ENCODE data around the gene PLXNA4. TPM values are rescaled to one million over a fixed set of nuclear protein-coding genes. Genes with fewer than 3 reads are reported as not detected.

Gene PLXNA4
- total RNA-seq, 1 experiment from 2014 or later: not detected

GRCh38 chr7:132548489-132549078, 27.7 kb downstream of the PLXNA4 start:
- Histone ChIP-seq H3K9ac (ENCODE audit: low read length) (no peak overlapping the region), H3K9me3 (ENCODE audit: control insufficient read depth in 1 of 2, insufficient read depth in 1 of 2, low read depth in 1 of 2, low read length in 2 of 2) (peaks cover 0 to 5% of the 10 kb centered on the region in 2 experiments; a peak in 1 of 4 replicates), H4K20me1 (ENCODE audit: insufficient read depth) (no peaks in the 10 kb centered on the region), H3K27ac (ENCODE audit: low read depth, low read length) (no peak overlapping the region), H3K27me3 (ENCODE audit: insufficient read depth, low read length) (peaks cover 35% of the 10 kb centered on the region), H3K79me2 (ENCODE audit: insufficient read depth, low read length) (no peaks in the 10 kb centered on the region), H2AFZ (ENCODE audit: low read depth, low read length, poor library complexity, severe bottlenecking) (no peak overlapping the region), H3K4me1 (ENCODE audit: control insufficient read depth in 1 of 2, insufficient read depth in 2 of 2, low read length in 2 of 2) (no peaks in the 10 kb centered on the region), H3K4me2 (ENCODE audit: low read length) (no peak overlapping the region), H3K36me3 (ENCODE audit: control insufficient read depth in 1 of 2, insufficient read depth in 2 of 2, low read length in 2 of 2) (no peaks in the 10 kb centered on the region), H3K4me3 (replicated peaks in 1 of 2; ENCODE audit: low read depth in 1 of 2, low read length in 2 of 2) (no peak overlapping the region), H3K9me2 (ENCODE audit: insufficient read depth) (no peaks in the 10 kb centered on the region)
- BruUV-seq (replicated peaks): no TSS peak
- ChIA-PET CTCF (no interaction called here), POLR2A (no interaction called here), RAD21 (ENCODE audit: low non-redundant PET in 1 of 2, low total read pairs in 2 of 2, uncharacterized antibody in 2 of 2, unreplicated experiment in 2 of 2) (no interaction called here)
- ATAC-seq (no peak), DNase-seq (ENCODE audit: low read depth, low spot score) (no peak)
- intact Hi-C loops (cut with micrococcal nuclease): no loop called here
- TF ChIP-seq, protein P1, sequence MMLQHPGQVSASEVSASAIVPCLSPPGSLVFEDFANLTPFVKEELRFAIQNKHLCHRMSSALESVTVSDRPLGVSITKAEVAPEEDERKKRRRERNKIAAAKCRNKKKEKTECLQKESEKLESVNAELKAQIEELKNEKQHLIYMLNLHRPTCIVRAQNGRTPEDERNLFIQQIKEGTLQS (IDR thresholded peaks at IDR 0.05): no peak
- TF ChIP-seq RAD21 (IDR thresholded peaks at IDR 0.05; ENCODE audit: low read depth) (no peak), TCF7L2 (IDR thresholded peaks at IDR 0.05; ENCODE audit: borderline replicate concordance, extremely low read depth, insufficient read depth, insufficient read length) (no peak), REST (IDR thresholded peaks at IDR 0.05; ENCODE audit: low read depth) (no peak), YY1 (IDR thresholded peaks at IDR 0.05; ENCODE audit: extremely low read depth, insufficient replicate concordance, low read depth, low read length) (no peak), FOSL1 (IDR thresholded peaks at IDR 0.05; ENCODE audit: low read depth) (no peak), EZH2phosphoT487 (IDR thresholded peaks at IDR 0.05; ENCODE audit: borderline replicate concordance) (no peak), CBX3 (IDR thresholded peaks at IDR 0.05; ENCODE audit: low read depth) (no peak), ZNF274 (IDR thresholded peaks at IDR 0.05; ENCODE audit: low read depth, low read length) (no peak), POLR2AphosphoS5 (IDR thresholded peaks at IDR 0.05; ENCODE audit: low read depth, low read length) (no peak), EZH2 (IDR thresholded peaks at IDR 0.05) (no peak), JUND (IDR thresholded peaks at IDR 0.05) (no peak), CEBPB (IDR thresholded peaks at IDR 0.05; ENCODE audit: low read depth) (no peak), ZFX (IDR thresholded peaks at IDR 0.05) (no peak), SP1 (IDR thresholded peaks at IDR 0.05; ENCODE audit: low read depth) (no peak), ZBTB33 (IDR thresholded peaks at IDR 0.05; ENCODE audit: extremely low read depth, insufficient replicate concordance, low read length) (no peak), SIN3A (IDR thresholded peaks at IDR 0.05; ENCODE audit: low read depth) (no peak), POLR2A (IDR thresholded peaks at IDR 0.05; ENCODE audit: borderline replicate concordance, extremely low read depth, insufficient read depth, insufficient read length) (no peak)
- TF ChIP-seq, protein P2, sequence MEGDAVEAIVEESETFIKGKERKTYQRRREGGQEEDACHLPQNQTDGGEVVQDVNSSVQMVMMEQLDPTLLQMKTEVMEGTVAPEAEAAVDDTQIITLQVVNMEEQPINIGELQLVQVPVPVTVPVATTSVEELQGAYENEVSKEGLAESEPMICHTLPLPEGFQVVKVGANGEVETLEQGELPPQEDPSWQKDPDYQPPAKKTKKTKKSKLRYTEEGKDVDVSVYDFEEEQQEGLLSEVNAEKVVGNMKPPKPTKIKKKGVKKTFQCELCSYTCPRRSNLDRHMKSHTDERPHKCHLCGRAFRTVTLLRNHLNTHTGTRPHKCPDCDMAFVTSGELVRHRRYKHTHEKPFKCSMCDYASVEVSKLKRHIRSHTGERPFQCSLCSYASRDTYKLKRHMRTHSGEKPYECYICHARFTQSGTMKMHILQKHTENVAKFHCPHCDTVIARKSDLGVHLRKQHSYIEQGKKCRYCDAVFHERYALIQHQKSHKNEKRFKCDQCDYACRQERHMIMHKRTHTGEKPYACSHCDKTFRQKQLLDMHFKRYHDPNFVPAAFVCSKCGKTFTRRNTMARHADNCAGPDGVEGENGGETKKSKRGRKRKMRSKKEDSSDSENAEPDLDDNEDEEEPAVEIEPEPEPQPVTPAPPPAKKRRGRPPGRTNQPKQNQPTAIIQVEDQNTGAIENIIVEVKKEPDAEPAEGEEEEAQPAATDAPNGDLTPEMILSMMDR (IDR thresholded peaks at IDR 0.05 in 2 of 3, conservative IDR thresholded peaks at IDR 0.05 in 1 of 3; ENCODE audit: borderline replicate concordance in 1 of 3, insufficient read depth in 1 of 3, low read depth in 2 of 3, low read length in 2 of 3): no peak
